ENCODE data around the gene XRN1. TPM values are rescaled to one million over a fixed set of nuclear protein-coding genes. Genes with fewer than 3 reads are reported as not detected.
"Not testable (repeated sequence)": the region's sequence is repeated elsewhere in the genome, so short reads cannot be mapped to it uniquely, and the experiment has no call there.

XRN1 gene
- total RNA-seq, 1 experiment from 2014 or later: 26.7 TPM

- intact Hi-C loops (cut with micrococcal nuclease; ENCODE audit: unreplicated experiment): no loop called here
- POLR2A ChIA-PET (ENCODE audit: low non-redundant PET): no interaction called here
- DNase-seq (ENCODE audit: low spot score): no peak
- CTCF ChIA-PET: no interaction called here
- no peaks in the 10 kb centered on the region for H3K4me1 ChIP-seq (ENCODE audit: insufficient read depth, low read length, poor library complexity, severe bottlenecking)
- no TSS peak for BruUV-seq (replicated peaks)
- no peaks in the 10 kb centered on the region for H3K27me3 ChIP-seq (replicated peaks; ENCODE audit: insufficient read depth, low read depth, low read length, poor library complexity)
- H3K36me3 ChIP-seq (ENCODE audit: insufficient read depth, low read length, poor library complexity, severe bottlenecking): no peaks in the 10 kb centered on the region
- H3K27ac ChIP-seq (ENCODE audit: low read depth, low read length, poor library complexity, severe bottlenecking): no peak overlapping the region
- TF ChIP-seq EZH2 (IDR thresholded peaks at IDR 0.05; ENCODE audit: borderline replicate concordance, low read depth, low read length, poor library complexity, severe bottlenecking) (no peak), CTCF (conservative IDR thresholded peaks at IDR 0.05; ENCODE audit: low read depth, low read length) (no peak)
- no peaks in the 10 kb centered on the region for H3K9me3 ChIP-seq (ENCODE audit: low read depth, low read length, poor library complexity, severe bottlenecking)
- H3K4me3 ChIP-seq (ENCODE audit: low read depth, low read length, poor library complexity, severe bottlenecking): no peak overlapping the region
These were observed 128.7 kb downstream of the XRN1 start for GRCh38 chr3:142319094-142319493.

GRCh38 chr3:142318331-142318730 lies 129.5 kb downstream of the XRN1 start:
- no TSS peak for BruUV-seq (replicated peaks)
- ChIA-PET POLR2A (ENCODE audit: low non-redundant PET) (interaction anchor here (0.7 kb wide), 1 partner anchor 93 kb away, joined by 5 read pairs; no protein-coding TSS in a partner anchor), CTCF (no interaction called here)
- no peak for TF ChIP-seq EZH2 (IDR thresholded peaks at IDR 0.05; ENCODE audit: borderline replicate concordance, low read depth, low read length, poor library complexity, severe bottlenecking)
- TF ChIP-seq CTCF (conservative IDR thresholded peaks at IDR 0.05; ENCODE audit: low read depth, low read length): no peak
- no peaks in the 10 kb centered on the region for H3K36me3 ChIP-seq (ENCODE audit: insufficient read depth, low read length, poor library complexity, severe bottlenecking)
- H3K4me1 ChIP-seq (ENCODE audit: insufficient read depth, low read length, poor library complexity, severe bottlenecking): no peaks in the 10 kb centered on the region
- no peaks in the 10 kb centered on the region for H3K9me3 ChIP-seq (ENCODE audit: low read depth, low read length, poor library complexity, severe bottlenecking)
- no peak for DNase-seq (ENCODE audit: low spot score)
- no peak overlapping the region for H3K27ac ChIP-seq (ENCODE audit: low read depth, low read length, poor library complexity, severe bottlenecking)
- H3K4me3 ChIP-seq (ENCODE audit: low read depth, low read length, poor library complexity, severe bottlenecking): no peak overlapping the region
- intact Hi-C loops (cut with micrococcal nuclease; ENCODE audit: unreplicated experiment): no loop called here
- H3K27me3 ChIP-seq (replicated peaks; ENCODE audit: insufficient read depth, low read depth, low read length, poor library complexity): no peaks in the 10 kb centered on the region

- H3K4me3 ChIP-seq (ENCODE audit: low read depth, low read length, poor library complexity, severe bottlenecking); H3K9me3 ChIP-seq (ENCODE audit: low read depth, low read length, poor library complexity, severe bottlenecking); DNase-seq (ENCODE audit: low spot score); BruUV-seq (replicated peaks); H3K4me1 ChIP-seq (ENCODE audit: insufficient read depth, low read length, poor library complexity, severe bottlenecking); H3K27ac ChIP-seq (ENCODE audit: low read depth, low read length, poor library complexity, severe bottlenecking); POLR2A ChIA-PET (ENCODE audit: low non-redundant PET); CTCF ChIA-PET; intact Hi-C loops (cut with micrococcal nuclease; ENCODE audit: unreplicated experiment); H3K27me3 ChIP-seq (replicated peaks; ENCODE audit: insufficient read depth, low read depth, low read length, poor library complexity); H3K36me3 ChIP-seq (ENCODE audit: insufficient read depth, low read length, poor library complexity, severe bottlenecking): not testable (repeated sequence)
These were observed 131.9 kb downstream of the XRN1 start for GRCh38 chr3:142315978-142316388.

GRCh38 chr3:142315083-142315482 lies 132.8 kb downstream of the XRN1 start:
- intact Hi-C loops (cut with micrococcal nuclease; ENCODE audit: unreplicated experiment): no loop called here
- Histone ChIP-seq H3K9me3 (ENCODE audit: low read depth, low read length, poor library complexity, severe bottlenecking) (no peaks in the 10 kb centered on the region), H3K36me3 (ENCODE audit: insufficient read depth, low read length, poor library complexity, severe bottlenecking) (peaks cover 7% of the 10 kb centered on the region), H3K4me1 (ENCODE audit: insufficient read depth, low read length, poor library complexity, severe bottlenecking) (no peaks in the 10 kb centered on the region), H3K27ac (ENCODE audit: low read depth, low read length, poor library complexity, severe bottlenecking) (no peak overlapping the region), H3K27me3 (replicated peaks; ENCODE audit: insufficient read depth, low read depth, low read length, poor library complexity) (no peaks in the 10 kb centered on the region), H3K4me3 (ENCODE audit: low read depth, low read length, poor library complexity, severe bottlenecking) (no peak overlapping the region)
- no peak for DNase-seq (ENCODE audit: low spot score)
- ChIA-PET POLR2A (ENCODE audit: low non-redundant PET) (no interaction called here), CTCF (no interaction called here)
- TF ChIP-seq CTCF (conservative IDR thresholded peaks at IDR 0.05; ENCODE audit: low read depth, low read length): no peak
- no TSS peak for BruUV-seq (replicated peaks)
